Suprapubic skin (tissue), 4 donors: ENCODE data around the gene PLB1.

Experiments used
- CTCF ChIP-seq, 2 donors: fragments of 200-600 bp in 1 of 2; fragments of 450-650 bp in 1 of 2; sonication (generic) in 1 of 2; IDR thresholded peaks; one replicate each; pipeline ENCODE4 v1.5.1; 2016 to 2019; ENCODE audit warnings: antibody characterized with exemption in 2 of 2, mild to moderate bottlenecking in 1 of 2, moderate library complexity in 1 of 2
- POLR2A ChIP-seq, 2 donors: fragments of 450-650 bp; IDR thresholded peaks; one replicate each; pipeline ENCODE4 v1.6.1; 2017; ENCODE audit warnings: antibody characterized with exemption in 2 of 2, mild to moderate bottlenecking in 2 of 2, moderate library complexity in 2 of 2
- POLR2AphosphoS5 ChIP-seq, 3 donors: sonication (generic); formaldehyde crosslinking; IDR thresholded peaks; one replicate each; pipeline ENCODE4 v1.6.1; 2017; ENCODE audit warnings: antibody characterized with exemption in 3 of 3

DNA sequence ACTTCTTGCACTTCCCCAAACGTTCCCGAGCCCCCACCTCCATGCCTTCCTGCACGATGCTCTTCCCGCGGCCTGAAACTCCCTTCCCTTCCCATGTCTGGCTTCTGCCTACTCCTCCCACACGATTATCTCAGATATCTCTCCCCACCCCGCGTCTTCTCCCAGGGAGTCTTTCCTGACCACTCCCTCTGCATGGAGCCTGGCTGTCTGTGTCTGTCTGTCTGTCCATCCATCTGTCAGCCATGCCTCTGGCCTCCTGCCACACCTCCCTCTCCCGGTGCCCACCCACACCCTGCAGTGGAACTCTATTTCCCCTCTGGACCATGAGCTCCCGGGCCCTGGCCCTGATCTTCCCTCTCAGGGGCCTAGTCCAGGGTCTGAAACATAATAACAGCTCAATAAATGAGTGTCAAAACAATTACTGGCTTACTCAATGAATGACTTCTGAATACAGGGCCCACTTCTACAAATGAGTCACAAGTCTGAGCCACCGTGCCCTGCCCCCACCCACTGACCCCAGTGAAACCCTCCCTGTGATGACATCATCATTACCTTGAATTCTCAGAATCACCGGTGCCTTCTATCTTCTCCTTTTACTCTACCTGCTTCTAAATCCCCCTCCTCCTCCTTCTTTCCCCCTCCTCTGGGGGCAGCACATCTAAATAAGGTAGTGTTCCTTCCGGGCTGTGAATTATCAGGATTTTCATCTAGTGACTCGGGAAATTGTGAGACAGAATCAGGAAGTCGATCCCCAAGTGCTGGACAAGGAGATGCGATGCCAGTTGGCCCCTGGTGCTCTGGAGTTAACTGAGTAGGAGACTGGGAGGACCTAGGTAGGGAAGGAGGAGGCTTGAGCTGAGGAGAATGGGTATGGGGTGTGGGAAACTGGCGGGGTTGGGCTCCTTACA lies 46.1 kb upstream of the PLB1 start:
- TF ChIP-seq CTCF (IDR thresholded peaks at IDR 0.05), result no peak
- no peak for TF ChIP-seq POLR2A (IDR thresholded peaks at IDR 0.05)
- TF ChIP-seq POLR2AphosphoS5 (IDR thresholded peaks at IDR 0.05), result no peak
